Activated T-helper 1 cell treated with Interleukin-2 at 50 U/mL for 16 hours (primary cell): ENCODE measurements around the gene NR1H4.
"Not testable (repeated sequence)": the region's sequence is repeated elsewhere in the genome, so short reads cannot be mapped to it uniquely, and the experiment has no call there.

Source experiments
- DNase-seq: peaks from one replicate; pipeline ENCODE4 v3.0.0-alpha.2; 2020; ENCODE audit warnings: low read depth

The NR1H4 gene

GRCh38 chr12:100473050-100473715 is 483 bp upstream of the NR1H4 start:
- no peak for DNase-seq

DNA sequence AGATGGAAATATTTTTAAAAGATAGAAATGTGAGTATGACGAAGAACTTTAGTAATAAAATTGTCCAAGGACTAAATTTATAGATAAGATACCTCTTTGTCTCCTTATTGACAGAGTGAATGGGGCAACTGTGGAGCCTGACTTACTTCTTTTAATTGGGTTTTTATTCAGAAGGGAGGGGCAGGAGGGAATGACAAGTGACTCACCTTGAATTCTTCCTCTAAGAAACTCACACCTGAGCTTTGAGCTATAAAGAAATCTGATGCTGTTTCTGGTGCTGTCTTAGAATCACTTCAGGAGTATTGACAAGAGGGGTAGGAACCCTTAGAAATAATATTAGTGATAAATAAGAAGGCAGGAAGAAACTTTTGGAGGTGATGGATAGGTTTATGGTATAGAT is 951 bp downstream of the NR1H4 start:
- DNase-seq, result no peak

DNA sequence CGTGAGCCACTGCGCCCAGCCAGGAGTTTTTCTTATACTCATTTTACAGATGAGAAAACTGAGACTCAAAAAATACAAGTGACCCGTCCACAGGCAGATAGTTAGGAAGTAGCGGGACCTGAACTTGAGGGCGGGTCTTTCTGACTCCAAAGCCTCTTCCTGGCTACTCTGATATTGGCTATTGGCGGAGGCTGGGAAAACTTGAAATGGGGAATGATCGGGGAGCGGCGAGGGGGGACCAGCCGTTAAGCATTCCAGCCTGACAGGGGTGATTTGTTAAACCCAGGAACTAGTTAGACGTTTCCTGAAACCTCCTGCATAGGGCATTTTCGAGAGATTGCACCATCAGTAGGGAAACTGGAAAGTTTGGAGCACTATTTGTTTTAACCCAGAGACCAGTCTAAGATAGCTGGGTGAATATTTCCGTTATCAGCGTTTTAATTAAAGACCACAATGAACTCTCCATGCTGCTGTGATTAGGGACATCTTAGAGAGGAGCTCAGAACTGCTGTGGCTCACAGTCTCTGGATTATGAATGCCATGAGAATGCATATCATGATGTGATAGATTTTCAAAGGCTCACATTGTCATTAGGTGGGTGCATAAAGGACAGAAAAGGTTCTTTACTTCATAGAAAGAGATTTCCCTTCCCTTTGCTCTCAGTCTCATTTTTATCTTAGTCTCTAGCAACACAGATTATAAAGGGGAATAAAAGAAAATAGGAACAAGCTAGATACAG is 2.5 kb downstream of the NR1H4 start:
- no peak for DNase-seq

DNA sequence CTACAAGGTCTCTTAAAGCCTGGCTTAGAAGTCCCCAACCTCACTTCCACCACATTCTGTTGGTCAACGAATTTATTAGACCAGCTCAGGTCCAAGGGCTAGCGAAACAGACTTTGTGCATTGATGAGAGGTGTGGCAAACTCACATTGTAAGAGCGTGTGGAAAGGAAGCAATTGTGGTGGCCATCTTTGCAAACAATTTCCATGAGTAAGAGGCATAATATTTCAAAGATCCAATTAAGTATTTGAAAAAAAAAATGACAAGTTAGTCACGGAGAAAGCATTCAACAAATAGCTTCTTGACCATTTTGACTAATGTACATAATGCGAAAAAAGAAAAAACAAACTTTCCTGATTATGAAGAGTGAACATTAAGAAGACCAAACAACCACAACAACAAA is 7.4 kb downstream of the NR1H4 start:
- DNase-seq, result no peak

GRCh38 chr12:100484183-100484886 is 10.7 kb downstream of the NR1H4 start:
- DNase-seq, result no peak

DNA sequence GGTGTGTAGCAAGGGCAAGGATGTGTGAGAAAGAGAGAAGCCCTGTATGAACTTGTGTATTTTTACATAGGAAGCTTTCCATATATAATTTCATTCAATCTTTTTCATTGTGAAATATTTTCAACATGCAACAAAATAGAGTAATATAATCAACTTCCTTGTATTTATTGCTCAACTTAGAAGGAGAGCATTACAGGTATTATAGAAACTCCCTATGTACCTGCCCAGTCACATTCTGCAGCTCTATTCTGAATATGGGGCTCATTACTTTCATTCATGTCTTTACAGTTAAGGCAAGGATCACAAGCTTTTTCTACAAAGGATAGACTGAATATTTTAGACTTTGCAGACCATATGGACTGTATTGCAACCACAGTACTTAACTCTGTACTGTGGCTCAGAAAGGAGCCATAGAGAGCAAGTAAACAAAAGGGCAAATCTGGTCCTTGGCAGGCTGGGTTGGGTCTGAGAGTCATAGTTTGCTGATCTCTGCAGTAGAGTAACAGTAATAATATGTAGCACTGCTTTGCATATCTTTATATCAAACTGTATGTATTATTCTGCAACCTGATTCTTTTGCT is 11.3 kb downstream of the NR1H4 start:
- DNase-seq, result no peak

- no peak for DNase-seq
Measured at GRCh38 chr12:100485983-100486382, 12.3 kb downstream of the NR1H4 start.

DNA sequence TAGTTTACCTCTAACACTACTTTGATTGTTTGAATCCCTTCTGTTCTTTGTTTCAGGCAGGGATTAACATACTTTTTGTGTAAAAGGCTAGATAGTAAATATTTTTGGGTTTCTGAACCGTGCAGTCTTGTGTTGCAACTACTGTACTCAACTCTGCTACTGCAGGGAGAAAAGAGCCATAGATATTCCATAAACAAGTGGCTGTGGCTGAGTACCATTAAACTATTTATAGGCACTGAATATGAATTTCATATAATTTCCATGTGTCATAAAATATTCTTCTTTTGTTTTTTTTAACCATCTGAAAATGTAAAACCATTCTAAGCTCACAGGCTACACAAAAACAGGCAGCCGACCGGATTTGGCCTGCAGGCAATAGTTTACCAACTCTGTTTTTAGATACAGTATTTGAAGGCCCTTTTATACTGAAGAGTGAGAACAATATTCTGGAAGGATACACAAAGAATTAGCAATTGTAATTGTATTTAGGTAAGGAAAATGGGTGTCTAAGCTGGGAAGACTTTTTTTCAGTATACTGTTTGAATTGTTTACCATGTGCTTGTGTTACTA is 15.7 kb downstream of the NR1H4 start:
- no peak for DNase-seq

GRCh38 chr12:100490056-100490455 is 16.4 kb downstream of the NR1H4 start:
- DNase-seq, result no peak

GRCh38 chr12:100491104-100491503 is 17.4 kb downstream of the NR1H4 start:
- DNase-seq, result no peak

DNA sequence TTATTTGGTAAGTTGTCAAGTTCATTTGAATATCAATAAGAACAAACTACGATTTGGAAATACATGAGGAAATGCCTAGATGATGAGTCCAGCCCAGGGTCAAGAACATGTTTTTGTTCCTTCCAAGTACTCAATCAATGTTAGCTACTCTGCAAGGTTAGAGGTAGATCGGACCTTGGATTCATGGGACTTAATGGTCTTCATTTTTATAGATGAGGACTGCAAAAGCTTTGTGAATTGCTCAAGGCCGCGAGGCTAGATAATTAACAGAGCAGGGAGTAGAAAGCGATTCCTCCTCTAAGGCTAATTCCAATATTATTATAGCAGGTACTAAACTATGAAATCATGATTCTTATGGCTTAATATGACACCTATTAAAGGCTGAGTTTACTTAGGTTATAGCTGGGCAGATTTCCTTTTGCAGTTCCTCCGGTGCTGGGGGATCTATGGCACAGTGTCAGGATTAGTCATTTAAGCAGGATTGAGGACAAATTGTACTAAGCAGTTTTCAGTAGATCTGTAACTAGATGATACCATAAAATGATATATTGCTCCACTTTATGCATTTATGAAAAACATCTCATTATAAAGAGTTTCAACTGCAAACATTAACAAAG is 19.8 kb downstream of the NR1H4 start:
- DNase-seq, result no peak

DNA sequence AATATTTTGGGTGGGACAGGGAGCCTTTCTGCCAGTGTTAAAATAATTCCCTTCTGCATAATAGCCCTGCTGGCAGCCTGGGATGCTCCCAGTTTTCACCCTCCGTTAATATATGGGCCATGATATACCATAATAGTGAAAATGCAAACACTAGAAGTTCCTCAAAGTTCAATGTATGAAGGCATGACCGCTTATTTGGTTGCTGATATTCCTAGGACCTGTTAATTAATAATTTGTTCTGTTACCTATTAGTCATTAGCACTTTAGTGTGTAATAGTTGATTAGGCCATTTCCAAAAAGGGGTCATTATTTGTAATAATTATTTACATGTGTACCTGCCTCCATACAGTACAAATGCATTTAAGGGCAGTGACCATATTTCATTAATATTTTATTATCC is 20.4 kb downstream of the NR1H4 start:
- DNase-seq, result no peak

- no peak for DNase-seq
Measured at GRCh38 chr12:100494538-100494937, 20.9 kb downstream of the NR1H4 start.

DNA sequence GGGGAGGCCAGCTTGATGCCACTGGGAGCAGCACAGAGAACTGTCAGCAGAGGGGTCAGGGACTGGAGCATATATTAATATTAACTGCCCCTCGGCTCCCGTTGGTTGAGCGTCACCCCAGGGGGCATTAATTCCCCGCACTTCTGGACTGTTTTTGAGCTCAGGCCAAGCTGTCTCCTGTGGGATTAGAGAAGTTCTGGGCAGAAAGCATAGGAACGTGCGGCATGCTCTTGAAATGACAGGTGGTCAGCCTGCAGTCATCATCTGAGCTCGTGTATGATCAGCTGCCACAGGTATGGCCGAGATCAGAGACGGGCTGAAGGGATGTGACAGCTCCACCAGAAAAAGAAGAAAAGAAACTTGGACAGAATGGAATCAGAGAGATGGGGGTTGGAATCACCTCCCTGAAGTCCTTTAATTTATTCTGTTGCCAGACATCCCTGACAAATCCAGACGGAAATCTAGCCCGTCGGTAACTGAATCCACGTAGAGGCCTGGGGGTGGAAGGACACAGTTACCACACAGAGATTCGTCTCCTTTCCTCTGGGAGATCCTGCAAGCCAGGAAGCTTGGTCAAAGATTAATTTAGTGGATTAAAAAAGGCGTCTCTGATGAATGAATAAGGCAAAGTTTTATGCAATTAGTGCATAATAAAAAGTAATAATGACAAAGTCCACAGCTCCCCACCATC is 23.6 kb downstream of the NR1H4 start:
- no peak for DNase-seq

DNA sequence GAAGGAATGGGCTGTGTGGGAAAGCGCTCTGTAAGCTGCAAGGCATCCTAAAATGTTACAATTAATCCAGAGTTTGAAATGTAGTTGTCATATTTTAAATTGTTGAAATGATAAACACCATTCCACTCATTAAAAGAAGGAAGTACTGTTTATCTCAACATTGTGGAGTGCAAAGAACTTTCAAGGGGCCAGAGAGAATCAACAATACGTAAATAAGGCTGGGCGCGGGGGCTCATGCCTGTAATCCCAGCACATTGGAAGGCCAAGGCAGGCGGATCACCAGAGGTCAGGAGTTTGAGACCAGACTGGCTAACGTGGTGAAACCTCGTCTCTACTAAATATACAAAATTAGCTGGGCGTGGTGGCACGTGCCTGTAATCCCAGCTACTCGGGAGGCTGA is 24.5 kb downstream of the NR1H4 start:
- no peak for DNase-seq

DNA sequence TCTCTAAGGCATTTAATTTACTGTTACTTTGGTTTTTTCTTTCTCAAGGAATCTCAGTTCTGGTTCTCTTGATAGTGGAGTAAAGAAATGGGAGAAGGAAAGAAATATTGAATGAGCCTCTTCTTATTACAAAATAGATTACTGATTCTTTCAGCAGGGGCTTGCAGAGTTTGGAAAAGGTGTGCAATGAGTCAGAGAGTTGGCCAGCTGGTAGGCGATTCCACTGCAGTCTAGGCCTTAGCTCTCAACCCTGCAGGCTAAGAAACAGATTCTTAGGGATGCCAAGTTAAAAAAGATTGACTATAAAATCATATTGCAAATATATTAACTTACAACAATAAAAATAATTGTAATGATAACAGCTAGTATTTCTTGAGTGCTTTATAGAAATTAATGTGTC is 25.8 kb downstream of the NR1H4 start:
- no peak for DNase-seq

DNA sequence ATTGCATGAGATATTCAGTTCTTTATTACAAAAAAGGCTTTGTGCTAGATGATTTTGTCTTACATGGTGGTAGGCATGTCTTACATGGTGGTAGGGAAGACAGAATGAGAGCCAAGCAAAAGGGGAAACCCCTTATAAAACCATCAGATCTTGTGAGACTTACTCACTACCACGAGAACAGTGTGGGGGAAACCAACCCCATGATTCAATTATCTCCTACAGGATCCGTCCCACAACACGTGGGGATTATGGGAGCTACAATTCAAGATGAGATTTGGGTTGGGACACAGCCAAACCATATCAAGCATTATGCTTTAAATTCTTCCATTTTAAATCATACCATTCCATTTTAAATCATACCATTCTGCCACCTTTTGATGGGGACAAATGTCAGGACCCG is 29.1 kb downstream of the NR1H4 start:
- DNase-seq, result not testable (repeated sequence)

- no peak for DNase-seq
Measured at GRCh38 chr12:100503228-100503628, 29.6 kb downstream of the NR1H4 start.

DNA sequence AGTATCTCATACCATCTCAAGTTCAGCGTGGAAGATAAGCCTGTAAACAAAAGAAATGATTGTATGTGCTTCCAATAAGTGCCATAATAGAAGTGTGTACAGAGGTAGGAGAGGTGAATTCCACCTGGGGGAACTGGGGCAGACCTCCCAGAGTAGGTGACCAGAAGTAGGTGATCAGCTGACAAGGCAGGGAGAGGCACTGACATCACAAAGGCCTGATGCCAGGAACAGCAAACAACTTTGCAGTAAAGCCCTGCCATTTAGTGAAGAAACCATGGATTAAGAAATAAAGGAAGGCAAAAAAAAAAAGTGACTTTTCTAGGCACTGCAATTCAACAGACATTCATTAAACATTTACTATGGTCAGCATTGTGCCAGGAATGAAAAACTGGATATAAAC is 31.1 kb downstream of the NR1H4 start:
- DNase-seq, result no peak

GRCh38 chr12:100508751-100509150 is 35.1 kb downstream of the NR1H4 start:
- no peak for DNase-seq

GRCh38 chr12:100512692-100513091 is 39.0 kb downstream of the NR1H4 start:
- no peak for DNase-seq

DNA sequence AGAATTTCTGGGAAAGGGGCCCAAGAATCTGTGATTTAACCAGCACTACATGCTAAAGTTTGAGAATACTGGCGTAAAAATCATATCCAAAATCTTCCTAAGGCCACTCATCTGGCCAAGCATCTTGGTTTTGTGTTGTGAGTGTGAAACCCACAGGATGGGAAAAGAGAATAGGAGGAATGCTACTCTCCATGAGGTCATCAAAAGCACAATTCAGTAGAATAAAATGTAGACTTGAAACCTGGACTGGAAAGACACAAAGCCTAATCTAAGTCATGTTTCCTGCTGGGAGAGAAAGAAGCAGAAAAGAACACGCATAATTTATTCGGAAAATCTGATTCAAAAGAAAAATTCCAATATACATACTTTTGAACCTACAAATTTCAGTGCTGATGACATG is 42.3 kb downstream of the NR1H4 start:
- DNase-seq, result no peak
